Renal pelvis (tissue), 4 donors: Measurements from ENCODE around the gene GAK. TPM values are rescaled to one million over a fixed set of nuclear protein-coding genes. Genes with fewer than 3 reads are reported as not detected.
"Not testable (repeated sequence)": the region's sequence is repeated elsewhere in the genome, so short reads cannot be mapped to it uniquely, and the experiment has no call there.

Experiments
- DNase-seq: peaks from one replicate; pipeline ENCODE4 v3.0.0-alpha.2; 2013
- polyA plus RNA-seq, 3 donors: library from polyadenylated mRNA; unstranded; fragments of 120-200 nt; gene quantifications; one replicate each; pipeline ENCODE4 v1.2.1, GENCODE V29; 2013; ENCODE audit not compliant: insufficient read length in 3 of 3

Gene GAK
- polyA plus RNA-seq, 3 donors, result 69.7 to 87.9 (median 73.2) TPM

DNA sequence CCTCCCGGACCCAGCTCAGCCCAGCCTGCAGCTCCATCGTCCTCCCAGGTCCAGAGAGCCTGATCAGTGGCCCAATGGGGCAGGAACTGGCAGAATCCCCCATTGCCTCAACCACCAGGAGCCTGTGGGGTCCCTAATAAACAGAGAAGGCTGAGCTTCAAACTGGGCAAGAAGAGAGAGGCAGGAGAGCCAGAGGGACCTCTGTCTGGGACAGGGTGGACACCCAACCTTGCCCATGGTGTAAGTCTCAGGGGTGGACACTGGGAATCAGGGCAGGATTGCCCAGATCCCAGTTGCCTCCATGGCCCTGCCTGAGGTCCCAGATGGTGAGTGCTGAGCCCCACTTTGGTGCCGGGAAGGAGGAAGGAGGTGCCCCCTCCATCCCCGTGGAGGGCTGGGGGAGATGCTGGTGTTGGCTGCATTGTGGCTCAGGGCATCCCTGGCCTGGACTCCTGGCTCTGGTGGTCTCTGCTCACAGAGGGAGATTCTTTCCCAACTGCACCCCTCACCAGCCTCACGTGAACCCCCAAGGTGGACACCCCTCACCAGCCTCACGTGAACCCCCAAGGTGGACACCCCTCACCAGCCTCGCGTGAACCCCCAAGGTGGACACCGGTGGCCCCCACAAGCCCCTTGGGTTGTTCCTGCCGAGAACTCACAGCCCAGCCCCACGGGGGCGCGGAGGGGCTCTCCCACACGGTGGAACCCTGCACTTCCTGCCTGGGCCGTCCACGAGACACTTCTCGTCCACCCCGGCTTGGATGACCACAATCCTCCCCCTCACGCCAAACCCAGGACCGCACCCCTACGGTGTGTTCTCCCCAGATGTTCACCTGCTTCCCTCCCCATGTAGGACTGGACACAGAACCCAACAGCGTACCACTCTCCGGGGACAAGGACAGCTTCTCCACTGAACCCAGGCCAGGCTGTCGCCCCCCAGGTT is 111.6 kb downstream of the GAK start:
- DNase-seq, result no peak

DNA sequence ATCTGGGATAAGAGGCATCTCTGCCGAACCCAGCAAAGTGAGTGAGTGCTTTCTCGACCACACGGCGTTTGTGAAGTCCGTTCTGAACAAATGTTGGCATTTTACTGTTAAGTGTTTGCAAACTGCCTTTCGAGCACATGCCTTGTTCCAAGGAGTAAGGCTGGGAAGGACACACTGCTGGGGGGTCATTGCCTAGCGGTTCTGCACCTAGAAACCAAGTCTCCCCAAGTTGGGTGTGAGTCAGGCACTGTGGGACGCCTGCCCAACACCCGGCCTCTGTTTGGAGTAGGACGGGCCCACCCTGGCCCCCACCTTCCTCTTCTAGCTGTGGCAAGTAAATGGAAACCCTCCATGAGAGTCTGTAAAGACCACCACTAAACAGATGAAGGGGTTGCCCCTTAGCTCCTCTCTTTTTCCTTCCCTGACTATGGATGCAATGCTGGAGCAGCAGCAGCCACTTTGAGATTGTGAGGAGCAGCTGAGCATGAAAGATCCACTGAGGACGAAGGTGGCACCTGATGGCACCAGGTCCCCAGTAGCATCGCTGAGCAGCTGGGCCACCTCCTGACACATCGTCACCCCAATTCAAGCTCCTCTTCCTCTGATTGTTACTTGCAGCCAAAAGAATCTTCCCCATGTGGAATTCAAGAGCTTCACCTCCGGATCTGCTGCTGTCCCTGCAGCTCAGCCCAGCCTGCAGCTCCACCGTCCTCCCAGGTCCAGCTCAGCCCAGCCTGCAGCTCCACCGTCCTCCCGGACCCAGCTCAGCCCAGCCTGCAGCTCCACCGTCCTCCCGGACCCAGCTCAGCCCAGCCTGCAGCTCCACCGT is 112.5 kb downstream of the GAK start:
- DNase-seq, result no peak

DNA sequence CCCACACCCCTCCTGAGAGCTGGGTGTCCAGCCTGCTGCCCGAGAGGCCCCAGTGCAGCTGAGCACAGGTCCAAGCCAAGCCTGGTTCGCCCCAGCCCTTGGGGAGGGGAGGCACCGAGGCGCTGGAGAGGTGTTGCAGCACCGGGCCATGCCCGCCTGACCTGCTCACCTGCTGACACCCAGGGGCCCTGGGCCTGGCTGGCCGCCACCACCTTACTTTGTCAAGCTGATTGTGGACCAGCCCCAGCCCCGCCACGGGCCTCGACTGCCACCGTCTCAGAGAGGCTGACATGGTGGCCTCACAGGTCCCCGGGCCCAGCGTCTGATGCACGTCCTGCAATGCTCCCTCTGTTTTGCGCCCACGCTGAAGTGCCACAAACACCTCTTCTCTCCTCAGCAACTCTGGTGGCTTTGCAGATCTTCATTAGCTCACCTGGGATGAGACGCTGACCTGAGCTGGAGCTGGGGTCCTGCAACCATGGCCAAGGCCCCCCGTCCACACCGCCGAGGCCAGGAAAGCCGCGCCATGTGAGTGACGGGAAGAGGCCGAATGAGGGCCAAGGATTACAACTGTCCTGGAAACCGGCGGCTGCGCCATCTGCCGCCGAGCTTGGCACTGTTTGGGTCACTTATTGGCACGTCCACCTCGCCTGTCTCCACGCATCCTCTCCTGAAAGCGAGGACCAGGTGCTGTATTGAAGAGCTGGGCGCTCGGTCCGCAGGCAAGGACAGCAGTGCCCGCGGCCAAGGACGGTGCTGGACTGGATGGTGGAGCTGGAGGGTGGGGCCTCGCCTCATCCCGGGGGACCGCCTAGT is 113.8 kb downstream of the GAK start:
- DNase-seq, result no peak

DNA sequence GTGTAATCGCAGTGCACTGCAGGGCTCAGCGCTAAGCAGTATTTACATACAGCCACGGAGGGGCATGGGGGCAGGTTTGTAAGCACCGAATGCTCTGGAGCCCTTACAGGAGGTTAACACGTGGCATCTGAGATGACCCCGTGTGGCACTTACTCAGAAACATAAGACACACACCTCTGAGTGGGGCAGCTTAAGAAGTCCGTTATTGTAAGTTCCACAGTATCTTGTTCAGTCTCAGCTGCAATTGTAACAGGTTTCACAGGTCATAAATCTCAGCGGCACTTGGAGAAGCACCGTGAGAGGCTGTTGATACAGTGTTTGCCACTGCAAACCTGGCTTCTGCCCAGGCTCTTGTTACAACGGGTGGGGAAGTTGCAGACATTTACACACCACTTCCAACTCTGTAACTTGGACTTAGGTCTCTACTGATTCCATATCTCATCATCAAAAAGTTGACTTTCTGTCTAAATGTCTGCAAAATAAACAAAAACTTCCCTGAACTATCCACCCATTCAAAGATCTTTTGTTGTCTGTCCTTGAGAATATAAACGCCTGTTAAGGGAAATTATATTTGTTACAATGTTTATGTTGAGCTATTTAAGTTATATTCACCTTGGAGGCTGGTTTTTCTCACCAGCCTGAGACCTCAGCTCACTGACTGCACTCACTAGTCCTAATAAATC is 116.5 kb downstream of the GAK start:
- DNase-seq, result peak; percentile 81

DNA sequence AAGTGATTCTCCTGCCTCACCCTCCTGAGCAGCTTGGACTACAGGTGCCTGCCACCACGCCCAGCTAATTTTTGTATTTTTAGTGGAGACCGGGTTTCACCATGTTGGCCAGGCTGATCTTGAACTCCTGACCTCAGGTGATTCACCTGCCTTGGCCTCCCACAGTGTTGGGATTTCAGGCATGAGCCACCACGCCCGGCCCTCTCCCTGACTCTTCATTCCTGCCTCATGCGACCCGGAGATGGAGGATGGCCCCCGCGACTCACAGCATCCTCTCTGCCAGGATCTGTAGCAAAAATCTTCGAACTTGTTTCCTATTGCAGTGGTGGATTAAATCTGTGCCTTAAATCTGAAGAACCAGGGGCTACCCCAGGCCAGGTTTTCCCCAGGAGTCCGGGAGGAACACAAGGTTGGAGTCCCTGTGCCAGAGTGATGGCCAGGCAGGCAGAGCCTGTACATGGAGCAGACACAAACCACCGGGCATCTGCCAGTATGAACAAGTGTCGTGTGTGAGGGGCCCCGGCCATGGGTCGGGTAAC is 117.7 kb downstream of the GAK start:
- DNase-seq, result no peak

DNA sequence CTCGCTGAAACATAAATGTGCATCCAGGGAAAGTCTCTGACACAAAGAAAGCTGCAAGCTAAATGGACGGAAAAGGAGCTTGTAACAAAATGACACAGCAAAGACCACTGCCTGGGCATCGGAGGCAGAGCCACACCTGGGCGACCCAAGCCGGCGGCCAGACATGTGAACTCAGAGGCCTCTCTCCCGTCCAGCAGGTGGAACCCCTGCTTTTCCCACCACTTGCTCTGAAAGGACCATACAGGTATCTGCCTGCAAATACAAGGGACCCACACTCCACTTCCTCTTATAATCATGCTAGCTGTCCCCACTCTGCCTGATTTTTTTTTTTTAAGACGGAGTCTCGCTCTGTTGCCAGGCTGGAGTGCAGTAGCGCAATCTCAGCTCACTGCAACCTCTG is 118.2 kb downstream of the GAK start:
- no peak for DNase-seq

DNA sequence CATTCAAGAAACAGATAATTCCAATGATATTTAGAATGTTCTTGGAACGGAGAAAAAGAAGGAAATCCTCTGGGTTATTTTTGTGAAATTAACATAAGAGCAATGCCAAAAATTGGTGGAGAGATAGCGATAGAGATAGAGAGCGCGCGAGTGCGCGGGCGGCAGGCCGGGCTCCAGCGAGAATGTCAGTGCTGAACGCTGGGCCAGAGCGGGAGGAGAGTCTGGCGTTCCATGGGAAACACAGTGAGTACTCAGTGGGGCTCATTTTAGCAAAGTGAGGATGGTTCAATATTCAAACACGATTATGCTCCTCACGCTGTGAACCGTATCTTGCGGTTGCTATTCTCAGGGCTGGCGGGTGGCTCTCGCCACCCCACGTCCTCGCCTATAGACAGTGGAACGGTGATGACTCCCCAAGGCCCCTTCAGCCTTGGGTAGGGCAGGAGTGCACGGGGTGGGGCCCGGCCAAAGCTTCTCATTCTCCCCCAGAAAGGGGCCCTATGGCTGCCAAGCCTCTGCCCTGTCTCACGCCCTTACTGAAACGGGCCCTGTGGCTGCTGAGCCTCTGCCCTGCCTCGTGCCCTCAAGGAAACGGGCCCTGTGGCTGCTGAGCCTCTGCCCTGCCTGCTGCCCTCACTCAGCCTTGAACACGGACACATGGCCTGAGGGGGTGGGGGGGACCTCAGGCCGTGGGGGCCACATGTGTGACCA is 123.1 kb downstream of the GAK start:
- DNase-seq, result no peak

DNA sequence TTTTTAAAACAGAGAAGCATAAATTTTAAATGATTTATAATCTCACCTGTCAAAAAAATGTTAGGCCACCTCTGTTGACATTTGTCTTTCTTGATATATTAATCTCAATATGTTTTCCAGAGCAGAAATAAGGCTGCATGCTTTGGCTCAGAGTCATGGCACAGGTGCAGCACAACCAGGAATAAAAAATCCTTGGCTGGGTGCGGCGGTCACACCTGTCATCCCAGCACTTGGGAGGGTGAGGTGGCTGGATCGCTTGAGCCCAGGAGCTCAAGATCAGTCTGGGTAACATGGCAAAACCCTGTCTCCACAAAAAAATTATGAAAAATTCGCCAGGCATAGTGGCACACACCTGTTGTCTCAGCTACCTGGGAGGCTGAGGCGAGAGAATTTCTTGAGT is 124.3 kb downstream of the GAK start:
- DNase-seq, result no peak

DNA sequence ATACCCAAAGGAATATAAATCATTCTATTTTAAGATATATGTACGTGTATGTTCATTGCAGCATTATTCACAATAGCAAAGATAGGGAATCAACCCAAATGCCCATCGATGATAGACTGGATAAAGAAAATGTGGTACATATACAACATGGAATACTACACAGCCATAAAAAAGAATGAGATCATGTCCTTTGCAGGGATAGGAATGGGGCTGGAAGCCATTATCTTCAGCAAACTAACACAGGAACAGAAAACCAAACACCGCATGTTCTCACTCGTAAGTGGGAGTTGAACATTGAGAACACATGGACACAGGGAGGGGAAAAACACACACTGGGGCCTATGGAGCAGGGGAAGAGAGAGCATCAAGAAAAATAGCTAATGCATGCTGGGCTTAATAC is 125.1 kb downstream of the GAK start:
- not testable (repeated sequence) for DNase-seq

DNA sequence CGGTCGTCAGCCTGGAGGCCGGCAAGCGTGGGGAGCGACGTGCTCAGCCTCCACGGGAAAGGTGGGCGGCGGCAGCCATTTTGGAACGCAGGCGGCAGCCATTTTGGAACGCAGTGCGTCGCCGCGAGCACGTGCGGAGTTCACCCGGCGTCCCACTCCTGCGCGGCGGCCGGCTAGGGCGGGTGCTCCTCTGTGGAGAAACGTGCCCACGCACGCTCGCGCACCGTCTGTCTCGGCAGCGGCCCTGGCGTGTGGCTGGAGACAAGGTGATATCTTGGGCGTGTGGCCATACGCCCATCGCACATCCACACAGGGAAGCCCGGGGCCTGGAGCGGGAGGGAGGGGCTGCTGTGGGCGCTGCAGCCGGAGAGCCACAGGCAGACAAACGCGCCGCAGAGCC is 127.3 kb downstream of the GAK start:
- no peak for DNase-seq

DNA sequence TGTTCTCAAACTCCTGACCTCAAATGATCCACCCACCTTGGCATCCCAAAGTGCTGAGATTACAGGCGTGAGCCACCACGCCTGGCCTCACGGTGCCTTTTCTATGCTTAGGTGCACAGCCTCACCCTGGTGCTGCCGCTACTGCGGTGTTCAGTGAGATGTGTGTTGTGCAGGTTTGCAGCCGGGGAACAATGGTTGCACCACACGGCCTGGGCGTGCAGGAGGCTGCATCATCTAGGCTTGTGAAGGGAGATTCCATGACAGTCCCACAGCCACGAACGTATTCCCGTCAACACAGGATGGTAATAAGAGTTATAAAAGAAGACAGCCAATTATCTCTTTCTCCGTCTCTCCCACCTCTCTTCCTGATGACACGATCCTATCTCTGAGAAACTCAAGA is 128.2 kb downstream of the GAK start:
- no peak for DNase-seq

DNA sequence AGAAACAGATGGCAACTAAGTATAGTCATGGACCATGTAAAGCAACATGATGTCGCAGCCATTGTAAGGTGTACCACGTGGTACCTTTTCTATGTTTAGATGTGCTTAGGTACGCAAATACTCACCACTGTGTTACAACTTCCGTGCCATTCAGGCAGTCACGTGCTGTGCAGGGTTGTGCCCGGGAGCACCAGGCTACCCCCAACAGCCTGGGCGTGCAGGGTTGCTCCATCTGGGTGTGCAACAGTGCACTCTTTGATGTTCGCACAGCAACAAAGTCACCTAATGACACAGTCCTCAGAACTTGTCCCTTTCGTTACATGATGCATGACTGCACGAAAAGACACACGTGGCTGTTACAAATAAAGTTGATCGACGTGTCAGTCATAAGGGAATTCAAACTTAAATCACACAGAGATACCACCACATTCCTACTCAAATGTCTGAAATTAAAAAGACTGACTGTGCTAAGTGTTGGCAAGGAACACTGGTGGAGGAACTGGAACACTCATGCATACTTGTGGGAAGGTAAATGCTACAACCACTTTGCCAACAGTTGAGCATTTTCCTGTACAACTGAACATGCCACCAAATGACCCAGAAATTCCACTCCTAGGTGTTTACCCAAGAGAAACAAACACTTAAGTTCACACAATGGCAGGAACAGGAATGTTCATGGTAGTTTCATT is 130.5 kb downstream of the GAK start:
- DNase-seq, result no peak

Other genes with a start within 250 kb of the GAK start
- 1 to 10 TPM; 4.1 to 7.8 (median 7.4) TPM for gene SLC49A3, start 243.2 kb downstream of the GAK start, polyA plus RNA-seq
- gene PCGF3, start 226.5 kb downstream of the GAK start, polyA plus RNA-seq, result 10 to 100 TPM; 60.9 to 88.3 (median 82.7) TPM
- gene CPLX1, start 106.2 kb downstream of the GAK start, polyA plus RNA-seq, result 1 to 10 TPM; 3.0 to 3.5 (median 3.1) TPM
- gene TMEM175, start 144 bp upstream of the GAK start, polyA plus RNA-seq, result 10 to 100 TPM; 22.3 to 26.6 (median 25.3) TPM
- 10 to 100 TPM in 1 of 3 donors, 1 to 10 TPM in 2; 9.0 to 10.8 (median 9.1) TPM for gene DGKQ, start 41.3 kb upstream of the GAK start, polyA plus RNA-seq
- 10 to 100 TPM; 17.2 to 19.8 (median 19.0) TPM for gene IDUA, start 54.7 kb upstream of the GAK start, polyA plus RNA-seq
- gene SLC26A1, start 61.1 kb upstream of the GAK start, polyA plus RNA-seq, result 10 to 100 TPM; 14.2 to 23.4 (median 19.3) TPM
- gene FGFRL1, start 79.3 kb upstream of the GAK start, polyA plus RNA-seq, result 10 to 100 TPM; 42.6 to 43.8 (median 42.9) TPM
- gene RNF212, start 181.2 kb upstream of the GAK start, polyA plus RNA-seq, result 10 to 100 TPM in 2 of 3 donors, 1 to 10 TPM in 1; 9.1 to 19.8 (median 18.7) TPM
- 10 to 100 TPM in 2 of 3 donors, 1 to 10 TPM in 1; 9.3 to 14.7 (median 14.5) TPM for gene SPON2, start 240.3 kb upstream of the GAK start, polyA plus RNA-seq